Cortex of kidney (tissue), 1 donor: ENCODE data around the gene SPC25.

Experiments used
- DNase-seq: peaks from one replicate; lab custom pipeline; 2025; lab: John Stamatoyannopoulos, UW

SPC25 gene

GRCh38 chr2:168843253-168843652 is 47.0 kb downstream of the SPC25 start:
- no peak for DNase-seq

- no peak for DNase-seq
These were observed 48.8 kb downstream of the SPC25 start for GRCh38 chr2:168841445-168841844.

GRCh38 chr2:168835969-168836368 is 54.3 kb downstream of the SPC25 start:
- no peak for DNase-seq

DNA sequence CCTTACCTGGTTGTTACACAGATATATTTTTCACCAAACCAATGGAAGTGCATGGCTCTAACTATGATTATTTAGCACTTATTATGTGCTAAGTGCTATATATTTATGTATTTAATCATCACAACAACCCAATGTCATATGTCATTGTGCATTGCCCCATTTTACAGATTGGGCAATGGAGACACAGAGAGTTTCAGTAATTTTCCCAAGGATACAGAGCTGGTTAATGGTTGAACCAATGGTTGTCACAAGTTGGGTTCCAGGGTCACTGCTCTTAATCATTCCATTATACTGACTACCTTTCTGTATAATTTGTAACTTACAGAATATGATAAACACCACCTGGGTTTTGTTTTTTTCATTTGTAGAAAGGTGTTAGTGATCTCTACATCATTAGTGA is 58.6 kb downstream of the SPC25 start:
- no peak for DNase-seq

DNA sequence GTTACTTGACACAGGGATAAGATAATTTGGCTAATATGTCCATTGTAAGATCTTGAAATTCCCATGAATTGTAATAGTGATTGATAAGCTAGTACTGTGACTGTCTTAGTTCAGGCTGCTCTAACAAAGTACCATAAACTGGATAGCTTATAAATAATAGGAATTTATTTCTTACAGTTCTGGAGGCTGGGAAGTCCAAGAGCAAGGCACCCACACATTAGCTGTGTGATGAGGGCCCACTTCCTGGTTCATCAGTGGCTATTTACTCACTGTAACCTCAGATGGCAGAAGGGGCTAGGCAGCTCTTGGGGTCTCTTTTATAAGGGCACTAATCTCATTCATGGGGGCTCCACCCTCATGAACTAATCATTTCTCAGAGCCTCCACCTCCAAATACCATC is 59.3 kb downstream of the SPC25 start:
- no peak for DNase-seq

DNA sequence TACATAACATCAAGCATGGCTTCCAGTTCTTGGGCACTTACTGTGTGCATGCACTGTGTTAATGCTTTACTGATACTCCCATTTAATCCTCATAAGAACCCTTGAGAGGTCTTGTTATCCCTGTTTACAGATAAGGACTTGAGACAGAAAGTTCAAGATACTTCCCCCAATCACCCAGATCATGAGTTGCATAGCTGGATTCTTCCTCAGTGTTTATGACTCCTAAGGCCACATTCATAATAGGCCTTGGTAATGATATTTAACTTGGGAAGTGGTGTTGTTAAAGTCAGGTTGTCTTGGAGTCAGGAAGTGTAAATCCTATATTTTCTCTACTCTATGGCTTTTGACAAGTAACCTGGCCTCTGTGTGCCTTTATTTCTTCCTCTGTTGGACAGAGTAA is 65.1 kb downstream of the SPC25 start:
- no peak for DNase-seq

DNA sequence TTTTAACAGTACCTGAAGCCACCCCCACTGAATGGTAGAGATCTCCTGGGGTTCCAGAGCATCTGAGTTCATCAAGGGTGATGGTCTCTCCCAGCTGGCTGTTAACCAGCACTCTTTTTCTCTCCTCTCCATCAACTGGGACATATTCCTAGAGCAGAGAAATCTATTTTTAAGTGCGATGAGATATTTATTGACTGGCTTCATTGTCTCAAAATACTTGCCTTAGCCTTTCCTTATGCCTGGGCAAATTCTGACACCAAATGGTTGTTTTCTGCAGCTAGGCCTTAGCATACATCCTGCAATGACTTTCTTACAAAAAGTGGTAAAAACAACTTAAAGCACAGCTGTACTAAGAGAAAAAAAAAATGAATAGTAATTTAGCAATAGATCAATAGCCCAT is 68.2 kb downstream of the SPC25 start:
- DNase-seq: no peak

DNA sequence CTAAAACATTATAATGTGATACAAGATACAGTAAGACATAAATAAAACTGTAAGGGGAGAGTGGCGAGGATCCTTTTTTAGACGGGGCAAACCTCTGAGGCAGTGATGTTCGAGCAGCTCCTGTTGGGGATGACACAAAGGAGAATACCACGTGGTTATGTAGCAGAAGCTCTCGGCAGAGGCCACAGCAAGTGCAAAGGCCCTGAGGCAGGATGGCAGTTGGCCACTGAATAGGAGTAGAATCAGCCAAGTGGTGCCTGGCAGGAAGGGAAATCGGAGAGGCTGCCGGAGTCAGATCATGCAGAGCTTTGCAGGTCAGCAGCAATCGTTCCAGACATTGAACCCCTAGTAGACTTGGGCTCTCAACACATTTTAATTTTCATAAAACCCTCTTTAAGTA is 68.7 kb downstream of the SPC25 start:
- DNase-seq: no peak
